G401 (cell line): Measurements from ENCODE around the gene FLT4. TPM values are rescaled to one million over a fixed set of nuclear protein-coding genes. Genes with fewer than 3 reads are reported as not detected.

Source experiments
- DNase-seq: peaks from one replicate; pipeline ENCODE4 v3.0.0-alpha.2; 2015; ENCODE audit warnings: low spot score
- in situ Hi-C: cut with HindIII; loops from 2 replicates; pipeline ENCODE4 v1.10.0; 2016; ENCODE audit warnings: low sequenced_read_pairs, mixed read lengths
- total RNA-seq: library from RNA; depleted of rRNA; stranded (reverse); fragments of >200 nt; shearing (Covaris generic); gene quantifications from 2 replicates; pipeline ENCODE4 v1.2.3, GENCODE V29; 2014; rRNA removed

The FLT4 gene
- total RNA-seq, 1 experiment from 2014 or later: 15.7 TPM

DNA sequence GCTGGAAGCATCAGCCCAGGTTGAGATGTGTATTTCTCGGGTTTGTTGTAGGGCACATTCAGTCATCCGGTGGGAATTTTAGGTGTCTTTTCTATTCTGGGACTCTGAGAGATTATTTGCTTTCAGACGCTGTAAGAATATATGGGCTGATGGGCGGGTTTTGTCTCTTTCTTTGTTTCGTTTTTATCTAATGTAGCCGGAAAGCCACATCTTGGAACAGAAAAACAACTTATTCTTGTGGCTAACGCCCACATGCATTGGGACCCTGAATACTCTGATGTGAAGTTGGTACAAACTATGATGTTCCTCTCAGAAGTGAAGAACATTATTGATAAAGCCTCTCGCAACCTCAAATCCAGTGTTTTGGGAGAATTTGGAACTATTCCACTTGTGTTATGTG lies 80.5 kb downstream of the FLT4 start:
- no peak for DNase-seq
- in situ Hi-C loops: no loop called here

DNA sequence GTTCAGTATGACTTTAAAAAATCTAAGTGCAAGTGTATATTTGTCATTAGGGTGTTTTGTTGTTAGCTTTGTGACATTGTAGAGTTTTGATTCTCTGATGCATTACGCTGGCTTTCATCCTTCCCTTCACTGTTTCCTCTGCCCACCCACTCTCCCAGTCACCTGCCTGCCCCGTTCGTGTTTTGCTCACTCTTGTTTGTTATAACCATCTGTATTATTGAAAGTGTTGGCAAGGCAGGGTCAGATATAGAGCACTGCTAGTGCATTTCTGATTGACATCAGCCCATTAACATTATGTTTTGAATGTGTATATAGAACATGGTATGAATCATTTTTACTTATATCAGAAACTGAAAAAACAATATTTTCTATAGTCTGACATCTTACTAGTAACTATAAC lies 85.4 kb downstream of the FLT4 start:
- in situ Hi-C loops: no loop called here

DNA sequence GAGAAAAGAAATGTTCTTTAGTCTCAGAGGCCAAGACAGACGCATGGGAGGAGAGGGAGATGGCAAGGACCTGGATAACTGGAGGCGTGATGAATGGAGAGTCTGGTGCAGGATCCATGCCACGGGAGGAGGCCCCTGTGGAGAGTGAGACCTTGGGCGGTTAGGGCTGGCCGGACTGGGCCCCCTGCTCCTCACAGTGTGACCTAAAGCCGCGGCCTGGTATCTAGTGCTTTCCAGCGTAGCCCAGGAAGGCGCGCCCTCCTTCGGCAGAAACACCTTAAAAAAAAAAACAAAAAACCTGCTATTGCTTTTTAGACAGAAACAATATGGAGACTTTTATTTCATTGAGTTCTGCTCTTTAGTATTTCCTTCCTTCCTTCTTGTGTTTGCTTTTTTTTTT lies 91.2 kb downstream of the FLT4 start:
- no peak for DNase-seq
- in situ Hi-C loops: no loop called here

More for the DNA sequence above, 85.4 kb downstream of the FLT4 start:
- DNase-seq: no peak

DNA sequence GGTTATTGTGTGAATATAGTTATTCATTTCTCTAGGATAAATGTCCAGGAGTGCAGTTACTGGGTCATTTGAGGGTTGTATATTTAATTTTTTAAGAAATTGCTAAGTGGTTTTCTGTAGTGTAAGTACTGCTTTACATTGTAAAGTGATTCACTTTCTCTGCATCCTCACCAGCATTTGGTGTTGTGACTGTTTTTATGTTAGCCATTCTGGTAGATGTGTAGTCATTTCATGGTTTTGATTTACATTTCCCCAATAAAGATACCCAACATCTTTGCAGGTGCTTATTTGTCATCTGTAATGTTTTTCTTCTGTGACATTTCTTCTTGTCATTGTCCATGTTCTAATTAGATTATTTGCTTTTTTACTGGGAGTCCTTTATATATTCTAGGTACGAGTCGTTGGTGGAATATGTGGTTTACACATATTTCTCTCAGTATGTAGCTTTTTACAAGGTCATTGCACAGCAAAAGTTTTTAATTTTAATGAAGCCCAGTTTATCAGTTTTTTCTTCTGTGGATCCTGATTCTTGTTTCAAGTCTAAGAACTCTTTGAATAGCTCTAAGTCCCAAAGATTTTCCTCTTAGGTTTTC lies 92.1 kb downstream of the FLT4 start:
- DNase-seq: no peak
- in situ Hi-C loops: no loop called here

GRCh38 chr5:180555168-180555921 lies 94.1 kb downstream of the FLT4 start:
- no peak for DNase-seq
- in situ Hi-C loops: no loop called here

GRCh38 chr5:180553530-180553929 lies 95.9 kb downstream of the FLT4 start:
- no peak for DNase-seq
- in situ Hi-C loops: no loop called here

Other genes with a start within 250 kb of the FLT4 start
- 15.5 and 18.0 TPM in 2 replicates for gene CNOT6, start 155.2 kb downstream of the FLT4 start, total RNA-seq
- gene SCGB3A1, start 58.1 kb downstream of the FLT4 start, total RNA-seq: not detected in 2 replicates
- not detected in 2 replicates for gene OR2Y1, start 90.5 kb upstream of the FLT4 start, total RNA-seq
- gene MGAT1, start 153.2 kb upstream of the FLT4 start, total RNA-seq: 207 and 258 TPM in 2 replicates
- 33.0 and 37.9 TPM in 2 replicates for gene ZFP62, start 211.7 kb upstream of the FLT4 start, total RNA-seq
- gene BTNL8, start 249.6 kb upstream of the FLT4 start, total RNA-seq: not detected in 2 replicates